ENCODE results near the gene USP47.
"Not testable (repeated sequence)": the region's sequence is repeated elsewhere in the genome, so short reads cannot be mapped to it uniquely, and the experiment has no call there.

USP47 gene

GRCh38 chr11:11831406-11831805 is 10.4 kb upstream of the USP47 start:
- DNase-seq (ENCODE audit: low spot score), result not testable (repeated sequence)

- DNase-seq (ENCODE audit: low spot score), result no peak
Observed at GRCh38 chr11:11836676-11837231, 5.0 kb upstream of the USP47 start.

GRCh38 chr11:11839718-11840117 is 2.1 kb upstream of the USP47 start:
- DNase-seq (ENCODE audit: low spot score), result no peak

- peak; percentile 54 for DNase-seq (ENCODE audit: low spot score)
Observed at GRCh38 chr11:11841116-11841722, 553 bp upstream of the USP47 start.

- DNase-seq (ENCODE audit: low spot score), result peak; percentile 71
Observed at GRCh38 chr11:11842421-11843008, 743 bp downstream of the USP47 start.

GRCh38 chr11:11843211-11843621 is 1.4 kb downstream of the USP47 start:
- DNase-seq (ENCODE audit: low spot score), result peak; percentile 63

- no peak for DNase-seq (ENCODE audit: low spot score)
Observed at GRCh38 chr11:11843642-11844041, 1.9 kb downstream of the USP47 start.

- DNase-seq (ENCODE audit: low spot score), result no peak
Observed at GRCh38 chr11:11844272-11844671, 2.5 kb downstream of the USP47 start.

- DNase-seq (ENCODE audit: low spot score), result peak; percentile 19
Observed at GRCh38 chr11:11845071-11845470, 3.3 kb downstream of the USP47 start.

GRCh38 chr11:11845551-11845950 is 3.8 kb downstream of the USP47 start:
- no peak for DNase-seq (ENCODE audit: low spot score)

GRCh38 chr11:11847082-11847481 is 5.3 kb downstream of the USP47 start:
- DNase-seq (ENCODE audit: low spot score), result no peak

- peak; percentile 63 for DNase-seq (ENCODE audit: low spot score)
Observed at GRCh38 chr11:11848891-11849746, 7.3 kb downstream of the USP47 start.

GRCh38 chr11:11850668-11851067 is 8.9 kb downstream of the USP47 start:
- no peak for DNase-seq (ENCODE audit: low spot score)

- DNase-seq (ENCODE audit: low spot score), result peak; percentile 39
Observed at GRCh38 chr11:11856638-11857037, 14.9 kb downstream of the USP47 start.

- DNase-seq (ENCODE audit: low spot score), result no peak
Observed at GRCh38 chr11:11857769-11858168, 16.0 kb downstream of the USP47 start.

GRCh38 chr11:11858676-11859075 is 16.9 kb downstream of the USP47 start:
- DNase-seq (ENCODE audit: low spot score), result no peak

- DNase-seq (ENCODE audit: low spot score), result no peak
Observed at GRCh38 chr11:11860103-11860979, 18.6 kb downstream of the USP47 start.

GRCh38 chr11:11862999-11863398 is 21.2 kb downstream of the USP47 start:
- no peak for DNase-seq (ENCODE audit: low spot score)

- no peak for DNase-seq (ENCODE audit: low spot score)
Observed at GRCh38 chr11:11864332-11864731, 22.6 kb downstream of the USP47 start.

GRCh38 chr11:11864803-11865202 is 23.0 kb downstream of the USP47 start:
- DNase-seq (ENCODE audit: low spot score), result no peak

GRCh38 chr11:11865449-11865848 is 23.7 kb downstream of the USP47 start:
- no peak for DNase-seq (ENCODE audit: low spot score)

GRCh38 chr11:11866203-11866602 is 24.4 kb downstream of the USP47 start:
- no peak for DNase-seq (ENCODE audit: low spot score)
